IPS-18c (cell line): ENCODE results near the gene PKNOX2.

Experiments
- H3K4me3 ChIP-seq: 2 replicates; pipeline ENCODE4 v1.7.0; 2013; ENCODE audit warnings: low read depth, mild to moderate bottlenecking, low read length, moderate library complexity; ENCODE audit not compliant: insufficient read depth
- H3K9me3 ChIP-seq: one replicate; pipeline ENCODE4 v1.6.1; 2013; ENCODE audit warnings: mild to moderate bottlenecking, low read length, moderate library complexity; ENCODE audit not compliant: control insufficient read depth, insufficient read depth

The PKNOX2 gene

GRCh38 chr11:125164422-125165110, at the start of gene PKNOX2:
PKNOX2 (plus strand) TSS chr11:125164751; CDS start chr11:125351306, 186,555 bp downstream.
- Histone ChIP-seq H3K9me3 (no peaks in the 10 kb centered on the region), H3K4me3 (peak within 1 kb of the TSS; percentile 81)

GRCh38 chr11:125117429-125117828, 47.1 kb upstream of the PKNOX2 start:
- H3K4me3 ChIP-seq, result no peak overlapping the region
- no peaks in the 10 kb centered on the region for H3K9me3 ChIP-seq

DNA sequence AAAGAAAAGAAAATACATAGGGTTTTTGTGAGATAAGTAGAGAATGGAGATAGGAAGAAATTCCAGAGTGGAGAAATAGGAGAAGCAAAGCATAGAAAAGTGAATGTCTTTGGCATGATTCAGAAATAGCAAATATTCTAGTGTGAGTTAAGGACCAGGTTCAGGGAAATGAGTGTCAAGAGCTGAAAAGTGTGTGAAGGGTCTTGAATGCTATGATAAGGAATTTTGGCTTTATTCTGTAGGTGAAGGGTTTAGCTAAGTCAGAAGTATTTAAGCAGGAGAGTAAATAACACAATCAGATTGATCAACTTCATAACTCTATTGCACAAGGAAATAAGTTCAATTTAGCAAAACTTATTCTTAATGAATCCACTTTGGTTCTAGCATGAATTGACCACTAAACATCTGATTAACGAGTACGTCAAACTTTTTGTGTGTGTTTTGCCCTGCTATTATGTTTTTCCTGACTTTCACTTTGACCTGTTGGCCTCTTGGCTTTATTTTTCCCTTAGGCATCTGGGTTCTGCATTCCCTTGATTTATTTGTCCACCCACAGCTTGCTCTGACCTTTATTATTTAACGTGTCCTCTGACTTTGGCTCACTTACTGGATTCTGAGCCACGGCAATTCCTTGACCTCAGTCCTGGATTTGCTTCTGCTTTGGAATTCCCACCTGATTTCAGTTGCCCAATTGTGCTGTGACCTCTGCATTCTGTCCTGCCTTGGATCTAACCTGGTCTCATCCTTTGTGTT, 41.2 kb upstream of the PKNOX2 start:
- Histone ChIP-seq H3K4me3 (no peak overlapping the region), H3K9me3 (no peaks in the 10 kb centered on the region)

DNA sequence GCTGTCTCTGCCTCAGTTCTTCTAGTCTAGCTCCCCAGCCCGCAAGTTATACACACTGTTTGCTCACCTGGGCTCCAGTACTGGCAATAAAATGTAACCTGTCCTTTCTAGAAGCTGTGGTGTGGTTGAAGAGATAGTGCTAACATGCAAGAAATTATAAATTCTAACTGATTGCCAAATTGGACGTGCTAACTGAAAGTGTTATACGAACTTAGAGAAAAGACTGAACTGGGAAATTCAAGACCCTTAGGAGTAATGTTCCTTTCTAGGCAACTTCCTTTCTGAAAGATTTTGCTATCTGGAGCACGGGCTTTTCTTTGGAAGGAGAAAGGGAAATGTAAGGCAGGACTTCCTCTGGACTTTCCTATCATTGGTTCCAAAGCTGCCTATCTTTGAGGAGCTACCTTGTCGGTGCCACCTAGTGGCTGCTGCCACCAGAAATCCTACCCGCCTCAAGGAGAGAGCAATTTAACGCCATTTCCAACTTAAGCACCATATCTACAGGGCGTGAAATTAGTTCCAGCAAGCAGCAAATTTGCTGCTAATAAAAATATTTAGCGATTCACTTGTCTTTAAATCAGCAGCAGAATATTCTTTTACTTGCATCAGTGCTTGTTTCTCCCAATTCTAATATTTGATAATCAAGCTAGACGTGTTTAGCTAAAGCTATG, 40.5 kb upstream of the PKNOX2 start:
- no peaks in the 10 kb centered on the region for H3K9me3 ChIP-seq
- H3K4me3 ChIP-seq, result no peak overlapping the region

- no peaks in the 10 kb centered on the region for H3K9me3 ChIP-seq
- no peak overlapping the region for H3K4me3 ChIP-seq
Observed at GRCh38 chr11:125124618-125124992, 39.9 kb upstream of the PKNOX2 start.

DNA sequence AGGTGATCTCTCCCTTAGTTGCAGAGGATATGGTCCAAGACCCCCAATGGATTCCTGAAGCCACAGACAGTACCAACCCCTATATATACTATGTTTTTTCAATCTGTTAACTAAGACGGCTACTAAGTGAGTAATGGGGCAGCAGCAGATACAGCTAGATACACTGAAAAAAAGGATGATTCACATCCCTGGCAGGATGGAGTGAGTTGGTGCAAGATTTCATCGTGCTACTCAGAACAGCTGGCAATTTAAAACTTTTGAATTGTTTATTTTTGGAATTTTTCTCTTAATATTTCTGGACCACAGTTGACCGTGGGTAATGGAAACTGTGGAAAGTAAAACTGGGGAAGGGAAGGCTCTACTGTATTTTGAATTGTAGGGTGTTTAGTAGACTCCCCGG, 36.1 kb upstream of the PKNOX2 start:
- H3K4me3 ChIP-seq, result no peak overlapping the region
- H3K9me3 ChIP-seq, result no peaks in the 10 kb centered on the region

DNA sequence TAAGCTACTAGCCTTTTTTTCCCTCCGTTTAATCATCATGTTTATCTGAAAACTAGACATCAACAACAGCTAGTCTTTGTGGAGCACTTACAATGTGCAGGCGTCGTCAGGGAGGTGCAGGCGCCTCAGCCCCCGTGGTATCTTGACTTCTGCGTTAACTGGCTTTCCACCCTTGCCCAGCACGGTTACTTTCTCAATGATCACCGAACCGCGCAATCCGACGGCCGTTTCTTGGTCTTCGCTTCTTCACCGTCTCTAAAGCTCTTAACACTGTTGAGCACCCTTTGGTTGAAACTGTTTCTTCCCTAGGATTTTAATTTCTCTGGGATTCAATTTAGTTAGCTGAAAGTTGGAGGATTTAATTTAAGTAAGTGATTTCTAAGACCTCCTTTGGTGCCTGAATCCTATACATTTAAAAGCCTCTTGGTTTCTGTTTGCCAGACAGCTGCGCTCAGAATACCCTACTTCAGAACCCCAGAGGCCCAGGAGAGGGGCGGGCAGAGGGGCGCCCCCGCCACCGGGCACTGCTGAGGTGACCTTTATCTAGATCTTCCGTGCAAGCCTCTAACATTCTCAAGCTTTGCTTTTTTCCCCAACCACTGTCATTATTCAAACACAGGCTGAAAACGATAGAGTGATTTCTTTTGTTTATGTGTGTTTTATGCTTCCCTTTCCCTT, 35.1 kb upstream of the PKNOX2 start:
- H3K9me3 ChIP-seq, result no peaks in the 10 kb centered on the region
- no peak overlapping the region for H3K4me3 ChIP-seq

DNA sequence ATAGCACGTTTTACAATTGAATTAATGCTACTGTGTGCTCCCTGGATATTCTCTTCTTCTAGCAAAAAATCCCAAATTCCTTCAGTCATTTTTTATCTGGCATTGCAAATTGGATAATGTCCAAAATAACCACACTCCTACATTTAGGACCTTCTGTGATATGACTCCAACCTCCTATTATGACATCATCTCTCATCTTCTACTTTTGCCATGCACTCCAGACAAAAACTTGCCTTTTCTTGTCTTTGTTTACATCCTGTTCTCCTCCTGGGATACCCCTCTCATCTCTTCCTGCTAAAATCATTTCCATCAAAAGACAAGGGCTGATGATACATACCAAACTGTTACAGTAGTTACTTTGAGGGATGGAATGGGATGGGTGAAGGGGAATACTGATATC, 32.5 kb upstream of the PKNOX2 start:
- Histone ChIP-seq H3K4me3 (no peak overlapping the region), H3K9me3 (no peaks in the 10 kb centered on the region)

GRCh38 chr11:125132596-125132995, 32.0 kb upstream of the PKNOX2 start:
- no peak overlapping the region for H3K4me3 ChIP-seq
- H3K9me3 ChIP-seq, result no peaks in the 10 kb centered on the region

- no peak overlapping the region for H3K4me3 ChIP-seq
Observed at GRCh38 chr11:125136001-125136400, 28.6 kb upstream of the PKNOX2 start.

GRCh38 chr11:125138966-125139365, 25.6 kb upstream of the PKNOX2 start:
- H3K4me3 ChIP-seq, result no peak overlapping the region
- no peaks in the 10 kb centered on the region for H3K9me3 ChIP-seq

More at GRCh38 chr11:125136001-125136400, 28.6 kb upstream of the PKNOX2 start:
- no peaks in the 10 kb centered on the region for H3K9me3 ChIP-seq

- no peaks in the 10 kb centered on the region for H3K9me3 ChIP-seq
- H3K4me3 ChIP-seq, result no peak overlapping the region
Observed at GRCh38 chr11:125139778-125140177, 24.8 kb upstream of the PKNOX2 start.

GRCh38 chr11:125140233-125140632, 24.3 kb upstream of the PKNOX2 start:
- Histone ChIP-seq H3K4me3 (no peak overlapping the region; the same call in 1 of the 2 replicates), H3K9me3 (no peaks in the 10 kb centered on the region)

- Histone ChIP-seq H3K9me3 (no peaks in the 10 kb centered on the region), H3K4me3 (no peak overlapping the region)
Observed at GRCh38 chr11:125141178-125141577, 23.4 kb upstream of the PKNOX2 start.

DNA sequence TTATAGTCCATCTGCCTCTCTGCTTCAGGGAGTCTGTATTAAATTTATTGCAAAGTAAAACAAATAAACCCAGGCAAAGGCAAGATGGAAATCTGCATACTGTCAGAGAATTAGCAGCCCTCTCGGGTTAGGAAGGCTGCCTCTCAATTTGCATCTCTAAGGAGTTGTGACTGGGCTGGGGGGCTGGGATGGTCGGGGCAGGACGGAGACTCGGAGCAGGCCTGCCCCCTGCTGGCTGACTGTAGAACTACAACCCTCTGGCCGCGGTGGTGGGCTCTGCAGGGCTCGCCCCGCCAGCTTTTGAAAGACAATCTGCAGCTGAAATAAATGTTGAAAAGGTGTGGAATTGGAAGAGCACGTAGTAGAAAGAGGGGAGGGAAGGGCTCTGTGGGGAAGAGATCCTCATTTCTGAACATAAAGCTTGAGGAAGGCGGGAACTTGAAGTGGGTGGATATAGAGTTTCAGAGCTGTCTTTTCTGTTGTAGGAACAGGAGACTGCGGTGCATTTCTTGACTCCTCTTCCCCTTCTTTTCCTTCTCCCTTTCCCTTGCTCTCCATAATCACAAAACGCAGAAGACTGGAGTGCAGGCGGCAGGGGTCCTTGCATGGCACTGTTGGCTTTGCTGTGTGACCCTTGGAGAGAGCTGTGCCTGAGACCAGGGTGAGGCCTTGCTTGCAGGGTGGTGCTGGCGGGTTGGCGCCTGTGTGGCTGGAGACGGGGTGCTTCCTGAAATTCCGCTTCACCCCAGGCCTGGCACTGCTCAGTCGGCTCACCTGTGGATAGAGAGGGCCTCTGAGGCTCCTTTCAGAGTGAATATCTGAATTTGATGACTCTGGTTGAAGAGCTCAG, 22.6 kb upstream of the PKNOX2 start:
- peaks cover 4% of the 10 kb centered on the region for H3K9me3 ChIP-seq
- H3K4me3 ChIP-seq, result no peak overlapping the region

- peaks cover 4% of the 10 kb centered on the region for H3K9me3 ChIP-seq
- no peak overlapping the region for H3K4me3 ChIP-seq
Observed at GRCh38 chr11:125146232-125146631, 18.3 kb upstream of the PKNOX2 start.

DNA sequence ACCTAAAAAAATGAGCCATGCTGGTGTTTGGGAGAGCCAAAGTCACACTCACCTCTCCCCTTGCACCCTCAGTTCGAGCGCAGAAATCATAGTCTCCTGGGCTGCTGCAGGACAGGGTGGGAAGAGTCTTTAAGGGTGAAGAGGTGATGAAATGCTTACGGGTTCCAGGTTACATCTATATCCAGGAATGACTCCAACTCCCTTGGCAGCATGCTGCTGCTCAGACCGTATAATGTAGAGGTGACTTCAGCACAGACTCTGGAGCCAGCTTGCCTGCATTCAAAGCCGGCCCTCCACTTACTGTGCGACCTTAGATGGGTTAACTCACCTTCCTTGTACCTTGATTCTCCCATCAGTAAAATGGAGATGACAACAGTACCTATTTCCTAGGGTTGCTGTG, 17.3 kb upstream of the PKNOX2 start:
- peaks cover 4% of the 10 kb centered on the region for H3K9me3 ChIP-seq
- no peak overlapping the region for H3K4me3 ChIP-seq
